Inflammatory macrophage treated with lipopolysaccharide for 4 hours (primary cell): ENCODE measurements around the gene SUN3.
A peak's percentile ranks its signal among the peaks of the same experiment; 100 is the strongest.

Experiments used
- DNase-seq: peaks from one replicate; pipeline ENCODE4 v3.0.0-alpha.2; 2020

The SUN3 gene

GRCh38 chr7:48028938-48029337 is at the start of gene SUN3:
Gene SUN3, minus strand, starts transcription at chr7:48029107. Its CDS starts 169 bp downstream, at chr7:48028938.
- no peak for DNase-seq

DNA sequence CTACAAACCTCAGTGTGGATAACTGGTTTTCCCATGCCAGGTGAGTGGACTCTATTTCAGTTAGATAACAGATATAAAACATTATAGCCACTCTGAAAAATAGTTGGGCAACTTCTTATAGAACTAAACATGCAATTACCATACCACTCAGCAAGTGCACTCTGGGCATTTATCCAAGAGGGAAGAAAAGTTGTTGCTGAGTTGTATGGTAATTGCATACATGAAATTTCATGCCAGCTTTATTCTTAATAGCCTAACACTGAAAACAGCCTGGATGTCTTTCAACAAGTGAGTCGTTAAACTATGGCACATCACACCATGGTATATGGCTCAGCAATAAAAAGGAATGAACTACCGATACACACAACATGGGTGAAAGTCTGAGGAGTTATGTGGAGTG is 49.6 kb upstream of the SUN3 start:
- peak; percentile 29 for DNase-seq

DNA sequence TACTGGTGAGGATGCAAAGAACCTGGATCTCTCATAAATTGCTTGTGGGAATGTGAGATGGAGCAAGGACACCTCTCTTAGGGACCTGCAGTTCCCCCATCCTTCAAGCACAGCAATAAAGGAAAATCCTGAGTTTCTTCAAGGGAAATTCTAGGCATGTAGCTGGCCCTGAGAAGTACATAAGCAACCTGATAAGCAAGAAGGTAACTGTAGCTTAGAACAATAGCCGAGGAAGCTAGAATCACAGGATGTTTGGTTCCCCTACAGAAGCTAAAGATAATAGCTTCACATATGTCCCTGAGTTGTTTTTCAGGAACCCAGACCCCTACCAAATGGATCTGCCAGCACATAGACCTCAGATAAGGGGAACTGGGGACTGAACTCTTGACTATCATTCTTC is 48.5 kb upstream of the SUN3 start:
- peak; percentile 11 for DNase-seq

- peak; percentile 90 for DNase-seq
Measured at GRCh38 chr7:48074204-48074654, 45.3 kb upstream of the SUN3 start.

DNA sequence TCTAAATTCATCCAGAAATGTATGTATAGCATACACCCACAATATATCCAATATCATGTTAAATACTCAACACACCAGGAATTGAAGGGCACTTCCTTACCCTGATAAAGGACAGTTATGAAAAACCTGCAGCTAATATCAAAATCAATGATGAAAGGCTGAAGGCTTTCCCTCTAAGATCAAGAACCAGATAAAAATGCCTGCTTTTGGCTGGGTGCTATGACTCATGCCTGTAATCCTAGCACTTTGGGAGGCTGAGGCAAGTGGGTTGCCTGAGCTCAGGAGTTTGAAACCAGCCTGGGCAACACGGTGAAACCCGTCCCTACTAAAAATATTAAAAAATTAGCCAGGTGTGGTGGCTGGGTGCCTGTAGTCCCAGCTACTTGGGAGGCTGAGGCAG is 38.6 kb upstream of the SUN3 start:
- DNase-seq, result no peak

DNA sequence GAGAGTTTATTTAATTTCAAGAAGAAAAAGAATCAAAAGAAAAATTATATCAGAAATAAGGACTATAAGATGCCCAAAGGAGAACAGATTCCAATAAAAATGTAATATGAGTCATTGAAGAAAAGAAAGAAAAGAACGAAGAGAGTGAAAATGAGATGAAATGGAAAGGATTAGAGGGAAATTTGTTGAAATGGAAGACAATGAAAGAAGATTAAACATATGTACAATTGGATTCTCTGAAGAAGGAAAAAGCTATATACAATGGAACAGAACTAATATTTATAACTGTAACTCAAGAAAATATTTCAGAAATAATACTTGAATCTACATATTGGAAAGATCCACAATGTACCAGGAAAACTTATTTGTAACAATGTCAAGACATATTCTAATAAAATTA is 35.1 kb upstream of the SUN3 start:
- no peak for DNase-seq

DNA sequence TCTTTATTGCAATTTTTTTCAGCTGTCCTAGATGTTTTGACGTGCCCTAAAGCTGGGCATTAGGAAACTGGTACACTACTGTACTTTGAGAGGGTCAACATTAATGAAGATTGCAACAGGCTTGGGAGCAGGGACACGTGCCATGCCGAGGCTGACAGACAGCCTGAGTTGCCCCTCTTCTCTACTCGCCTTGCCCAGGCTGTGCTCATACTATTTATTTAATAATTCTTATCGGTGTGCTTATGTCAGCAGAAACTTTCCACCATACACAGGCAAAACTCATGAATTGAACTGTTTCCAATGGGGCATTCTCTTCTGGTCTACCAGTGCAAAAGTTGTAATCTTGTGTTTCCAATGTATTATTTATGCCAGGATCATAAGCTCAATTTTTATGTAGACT is 30.8 kb upstream of the SUN3 start:
- DNase-seq, result no peak

GRCh38 chr7:48058990-48059389 is 30.1 kb upstream of the SUN3 start:
- DNase-seq, result peak; percentile 52

GRCh38 chr7:48053736-48054135 is 24.8 kb upstream of the SUN3 start:
- no peak for DNase-seq

- peak; percentile 77 for DNase-seq
Measured at GRCh38 chr7:48052748-48053147, 23.8 kb upstream of the SUN3 start.

GRCh38 chr7:48049850-48050249 is 20.9 kb upstream of the SUN3 start:
- DNase-seq, result peak; percentile 93

DNA sequence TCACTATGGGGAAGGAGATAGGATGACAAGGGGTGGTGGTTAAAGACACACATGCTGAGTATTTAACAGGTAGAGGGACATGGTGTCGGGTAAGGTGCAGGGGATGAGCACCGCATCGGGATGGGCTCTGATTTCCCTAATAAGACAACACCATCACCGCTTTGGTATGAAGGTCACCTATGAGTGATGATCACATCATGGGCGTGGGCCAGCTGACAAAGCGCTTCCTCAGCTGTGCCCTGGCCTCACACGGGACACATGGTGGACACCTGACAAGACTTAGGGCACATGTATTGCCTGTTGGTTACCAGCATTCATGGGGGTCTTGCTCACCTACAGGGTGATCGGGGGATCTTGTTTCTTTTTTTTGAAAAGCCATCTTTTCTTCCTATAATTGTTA is 19.2 kb upstream of the SUN3 start:
- DNase-seq, result no peak

DNA sequence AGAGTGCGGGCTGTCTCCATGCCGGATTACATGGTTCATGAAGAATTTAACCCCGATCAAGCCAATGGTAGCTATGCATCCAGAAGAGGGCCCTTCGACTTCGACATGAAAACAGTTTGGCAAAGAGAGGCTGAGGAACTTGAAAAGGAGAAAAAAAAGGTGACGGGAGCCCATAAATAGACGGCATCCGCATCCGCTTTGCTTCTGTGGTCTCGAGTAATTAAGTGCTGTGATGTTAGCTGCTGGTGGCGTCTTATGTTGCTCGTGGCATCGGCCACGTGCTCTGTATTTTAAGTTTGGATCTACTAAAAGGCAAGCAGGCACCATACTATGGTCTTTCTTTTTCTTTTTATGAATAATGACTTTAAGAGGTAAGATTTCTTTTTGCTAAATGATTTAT is 17.6 kb upstream of the SUN3 start:
- DNase-seq, result no peak

DNA sequence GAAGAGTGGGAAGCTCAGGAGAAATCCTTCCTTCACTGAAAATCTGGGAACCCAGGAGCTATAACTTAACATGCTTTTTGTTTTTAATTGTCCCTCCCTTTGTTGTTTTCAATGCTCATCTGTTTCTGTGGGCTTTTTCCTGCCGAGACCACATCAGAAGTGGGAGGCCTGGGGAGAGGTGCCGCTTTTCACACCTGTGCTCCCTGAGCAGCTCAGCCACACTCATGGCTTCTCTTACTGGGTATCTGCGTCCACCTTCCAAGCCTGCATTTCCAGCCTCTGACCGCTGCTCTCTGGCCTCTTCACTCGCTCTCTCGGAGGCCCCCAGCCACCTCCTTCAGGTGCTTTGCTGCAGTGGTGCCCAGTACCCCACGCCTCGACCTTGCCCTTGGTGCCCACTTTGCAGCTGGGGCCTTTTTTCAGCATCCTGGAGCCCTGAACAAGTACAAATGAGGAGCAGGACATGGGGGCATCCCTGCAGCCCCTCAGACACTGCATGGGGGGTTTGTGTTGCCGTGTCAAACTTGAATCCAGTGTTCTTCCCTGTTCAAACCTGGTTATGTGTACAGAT is 16.4 kb upstream of the SUN3 start:
- DNase-seq, result no peak

DNA sequence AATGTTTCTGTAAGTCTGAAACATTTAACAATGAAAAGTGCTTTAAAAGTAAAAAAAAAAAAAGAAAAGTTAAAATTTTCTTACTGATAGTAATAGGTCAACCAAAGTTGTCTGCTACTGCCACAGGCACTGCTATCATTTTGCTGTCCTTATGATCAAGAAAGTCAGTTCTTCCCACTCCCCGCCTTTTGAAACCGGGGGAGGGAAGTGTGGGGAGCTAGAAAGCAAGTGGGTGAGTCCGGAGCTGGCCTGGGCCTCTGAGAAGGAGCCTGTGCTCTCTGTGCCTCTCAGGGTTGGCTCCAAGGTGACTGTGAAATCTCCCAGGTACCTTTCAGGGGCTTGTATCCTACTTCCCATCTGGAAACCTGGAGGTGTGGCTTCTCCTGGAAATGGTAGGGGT is 13.7 kb upstream of the SUN3 start:
- DNase-seq, result peak; percentile 47

- DNase-seq, result no peak
Measured at GRCh38 chr7:48042216-48042615, 13.3 kb upstream of the SUN3 start.

DNA sequence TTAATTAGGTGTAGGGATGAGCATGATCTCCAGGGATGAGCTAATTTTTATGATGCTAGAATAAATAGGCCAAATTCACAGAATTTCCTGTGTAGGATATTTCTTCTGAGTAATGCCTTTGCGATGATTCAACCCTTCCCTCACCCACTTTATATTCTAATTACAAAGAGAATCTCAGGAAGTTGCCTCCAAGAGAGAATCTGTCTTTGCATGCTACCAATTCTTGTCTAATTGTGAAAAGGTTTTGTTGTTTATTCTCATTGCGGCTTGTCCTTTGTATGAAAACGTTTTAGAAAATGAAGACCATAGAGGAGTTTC is 12.7 kb upstream of the SUN3 start:
- DNase-seq, result peak; percentile 58

DNA sequence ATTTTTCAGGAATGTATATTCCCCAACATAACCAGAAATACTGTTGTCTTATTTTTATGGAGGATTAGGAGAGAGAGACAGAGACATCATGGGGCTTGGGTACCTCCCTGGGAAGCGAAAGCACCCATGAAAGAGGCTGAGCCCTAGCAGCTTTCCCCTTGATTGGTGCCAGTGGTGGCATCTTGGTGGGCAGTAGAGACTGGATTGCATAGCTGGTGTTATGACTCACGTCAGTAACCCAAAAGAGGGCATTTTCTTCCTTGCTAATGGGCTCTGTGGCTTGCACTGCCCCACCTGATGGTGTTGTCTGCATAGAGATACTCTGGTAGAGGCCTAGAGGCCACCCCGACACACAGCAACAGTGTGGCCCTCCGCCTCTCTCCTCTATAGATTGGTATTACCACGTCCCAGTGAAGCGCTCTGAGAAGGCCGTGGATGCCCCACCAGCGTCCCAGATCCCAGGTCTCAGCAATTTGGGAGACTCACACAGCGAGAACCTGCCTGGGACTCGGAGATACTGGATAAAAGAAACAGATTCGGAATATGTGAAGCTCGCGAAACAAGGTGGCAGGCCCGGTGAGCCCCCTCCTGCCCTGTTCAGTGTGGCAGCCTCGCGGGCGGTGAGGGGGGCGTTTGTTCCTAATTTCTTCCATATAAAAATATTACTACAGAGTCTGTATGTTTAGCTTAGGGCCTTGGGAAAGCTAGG is 12.2 kb upstream of the SUN3 start:
- no peak for DNase-seq

DNA sequence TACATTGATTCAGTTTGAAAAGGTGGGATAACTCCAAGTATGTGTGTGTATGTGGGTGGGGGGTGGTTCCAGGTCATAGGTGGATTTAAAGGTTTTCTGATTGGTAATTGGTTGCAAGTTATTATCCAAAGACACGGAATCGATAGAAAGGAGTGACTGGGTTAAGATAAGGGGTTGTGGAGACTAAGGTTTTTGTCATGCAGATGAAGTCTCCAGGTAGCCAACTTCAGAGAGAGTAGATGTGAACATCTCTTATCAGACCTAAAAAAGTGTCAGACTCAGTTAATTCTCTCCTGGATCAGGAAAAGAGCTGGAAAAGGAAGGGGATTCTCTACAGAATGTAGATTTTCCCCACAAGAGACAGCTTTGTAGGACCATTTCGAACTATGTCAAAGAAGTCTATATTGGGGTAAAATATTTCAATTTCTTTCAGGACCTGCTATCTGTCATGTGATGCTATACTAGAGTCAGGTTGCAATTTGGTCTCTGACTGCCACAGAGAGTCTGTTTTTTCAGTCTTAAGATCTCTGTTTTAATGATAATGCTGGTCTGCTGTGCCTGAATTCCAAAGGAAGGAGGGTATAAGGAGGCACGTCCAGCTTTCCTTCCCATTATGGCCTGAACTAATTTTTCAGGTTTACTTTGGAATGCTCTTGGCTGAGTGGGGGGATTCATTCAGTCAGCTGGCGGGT is 10.1 kb upstream of the SUN3 start:
- no peak for DNase-seq

DNA sequence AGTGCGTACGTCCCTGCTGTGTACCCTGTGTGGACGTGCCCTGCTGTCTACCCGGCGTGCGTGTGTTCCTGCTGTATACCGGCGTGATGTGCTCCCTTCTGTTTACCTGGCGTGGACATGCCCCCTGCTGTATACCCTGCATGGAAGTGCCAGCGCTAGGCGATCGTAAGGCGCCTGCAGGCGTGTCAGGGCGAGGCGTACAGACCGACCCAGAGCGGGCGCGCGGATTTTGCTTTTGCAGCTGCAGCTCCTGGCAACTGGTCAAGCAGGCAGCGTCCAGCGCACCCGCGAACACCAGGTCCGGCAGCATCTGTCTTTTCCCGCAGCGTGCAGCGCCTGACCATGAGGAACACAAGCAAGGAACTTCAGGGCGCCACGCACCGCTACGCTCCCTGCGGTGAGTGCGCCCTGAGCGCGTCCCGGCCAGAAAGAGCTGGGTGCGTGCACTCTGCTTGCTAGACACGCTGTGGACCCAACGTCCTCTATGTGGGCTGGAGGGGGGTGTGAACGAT is 7.1 kb upstream of the SUN3 start:
- peak; percentile 7 for DNase-seq

GRCh38 chr7:48035301-48035966 is 6.5 kb upstream of the SUN3 start, which contains the start of gene C7orf57:
Gene C7orf57, plus strand, starts transcription at chr7:48035543. Its CDS starts 766 bp downstream, at chr7:48036309.
- peak; percentile 93 for DNase-seq

- no peak for DNase-seq
Measured at GRCh38 chr7:48033922-48034321, 5.0 kb upstream of the SUN3 start.

DNA sequence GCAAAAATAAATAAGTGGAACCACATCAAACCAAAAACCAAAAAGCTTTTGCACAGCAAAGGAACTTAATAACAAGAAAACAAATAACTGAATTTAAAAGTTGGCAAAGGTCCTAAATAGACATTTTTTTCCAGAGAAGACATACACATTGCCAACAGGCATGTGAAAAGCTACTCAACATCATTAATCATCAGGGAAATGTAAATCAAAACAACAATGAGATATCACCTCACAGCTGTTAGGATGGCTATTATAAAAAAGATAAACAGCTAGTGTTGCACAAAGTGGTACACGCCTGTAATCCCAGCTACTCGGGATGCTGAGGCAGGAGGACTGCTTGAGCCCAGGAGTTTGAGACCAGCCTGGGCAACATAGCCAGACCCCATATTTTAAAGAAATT is 2.2 kb upstream of the SUN3 start:
- DNase-seq, result no peak

GRCh38 chr7:48025624-48026023 is 3.3 kb downstream of the SUN3 start:
- no peak for DNase-seq
